CD14-positive monocyte (primary cell): Measurements from ENCODE around the gene TMEM214. TPM values are rescaled to one million over a fixed set of nuclear protein-coding genes. Genes with fewer than 3 reads are reported as not detected.
A peak's percentile ranks its signal among the peaks of the same experiment; 100 is the strongest.

Experiments
- DNase-seq, 3 donors: peaks; one replicate each; pipeline ENCODE4 v3.0.0-alpha.2; 2011 to 2022
- H2AFZ ChIP-seq: 2 replicates; pipeline ENCODE4 v1.6.0; 2012; ENCODE audit warnings: mild to moderate bottlenecking, low read depth, low read length, inconsistent platforms; ENCODE audit not compliant: insufficient read depth, poor library complexity, severe bottlenecking
- H3K27ac ChIP-seq, 2 donors: 1 replicate in 1 of 2; 2 replicates in 1 of 2; pipeline ENCODE4 v1.5.1; 2012 to 2013; ENCODE audit warnings: low read length in 2 of 2, control low read depth in 1 of 2, inconsistent platforms in 1 of 2, low read depth in 1 of 2, mild to moderate bottlenecking in 1 of 2
- H3K27me3 ChIP-seq, 2 donors: one replicate each; pipeline versions ENCODE4 v1.6.0 to v1.6.1; 2011 to 2013; ENCODE audit warnings: low read length in 2 of 2; ENCODE audit not compliant: control insufficient read depth in 2 of 2, insufficient read depth in 2 of 2
- H3K36me3 ChIP-seq, 2 donors: replicated peaks in 1 of 2; 1 replicate in 1 of 2; 2 replicates in 1 of 2; pipeline versions ENCODE4 v1.5.1 to v1.6.1; 2012 to 2013; ENCODE audit warnings: low read length in 2 of 2, control low read depth in 1 of 2, inconsistent platforms in 1 of 2, mild to moderate bottlenecking in 1 of 2; ENCODE audit not compliant: insufficient read depth in 2 of 2, control insufficient read depth in 1 of 2
- H3K4me1 ChIP-seq, 2 donors: 1 replicate in 1 of 2; 2 replicates in 1 of 2; pipeline versions ENCODE4 v1.5.1 to v1.6.1; 2012 to 2013; ENCODE audit warnings: low read length in 2 of 2, control low read depth in 1 of 2, inconsistent platforms in 1 of 2, mild to moderate bottlenecking in 1 of 2, moderate library complexity in 1 of 2; ENCODE audit not compliant: insufficient read depth in 2 of 2, control insufficient read depth in 1 of 2
- H3K4me2 ChIP-seq: replicated peaks from 2 replicates; pipeline ENCODE3; 2012; ENCODE audit warnings: low read length, moderate library complexity, mild to moderate bottlenecking; ENCODE audit not compliant: poor library complexity, severe bottlenecking; ENCODE audit errors: extremely low read depth
- H3K4me3 ChIP-seq, 3 experiments: fragments of 200-600 bp in 1 of 3; sonication (generic) in 1 of 3; replicated peaks in 1 of 3; 1 replicate in 2 of 3; 2 replicates in 1 of 3; pipeline ENCODE4 v1.5.1; 2011 to 2013; ENCODE audit warnings: low read length in 3 of 3, mild to moderate bottlenecking in 3 of 3, control low read depth in 2 of 3, low read depth in 2 of 3, inconsistent platforms in 1 of 3, moderate library complexity in 1 of 3
- H3K79me2 ChIP-seq: 2 replicates; pipeline ENCODE4 v1.6.0; 2012; ENCODE audit warnings: mild to moderate bottlenecking, control low read depth, inconsistent platforms, low read length, moderate library complexity; ENCODE audit not compliant: insufficient read depth
- H3K9ac ChIP-seq: 2 replicates; pipeline ENCODE4 v1.6.0; 2017; ENCODE audit warnings: low read length, mild to moderate bottlenecking; ENCODE audit not compliant: insufficient read depth, poor library complexity, severe bottlenecking
- H3K9me3 ChIP-seq, 2 donors: replicated peaks in 1 of 2; 1 replicate in 1 of 2; 2 replicates in 1 of 2; pipeline versions ENCODE4 v1.5.1 to v1.6.1; 2012 to 2013; ENCODE audit warnings: low read length in 2 of 2, control low read depth in 1 of 2; ENCODE audit not compliant: control insufficient read depth in 1 of 2, insufficient read depth in 1 of 2
- H4K20me1 ChIP-seq: 2 replicates; pipeline ENCODE4 v1.6.0; 2012; ENCODE audit warnings: mild to moderate bottlenecking, low read length, control low read depth, moderate library complexity; ENCODE audit not compliant: insufficient read depth
- H3K27ac Mint-ChIP-seq, 7 donors: one replicate each; pipeline ENCODE4 v1.8.0; 2020; ENCODE audit warnings: mild to moderate bottlenecking in 7 of 7, mixed read lengths in 7 of 7, moderate library complexity in 6 of 7, inconsistent platforms in 2 of 7
- H3K27me3 Mint-ChIP-seq, 3 donors: one replicate each; pipeline ENCODE4 v1.8.0; 2021 to 2022; ENCODE audit warnings: low read depth in 3 of 3, mild to moderate bottlenecking in 3 of 3, mixed read lengths in 3 of 3, moderate library complexity in 3 of 3, inconsistent platforms in 1 of 3
- H3K36me3 Mint-ChIP-seq, 2 donors: one replicate each; pipeline ENCODE4 v1.8.0; 2020; ENCODE audit warnings: mixed read lengths in 2 of 2, inconsistent platforms in 1 of 2, mild to moderate bottlenecking in 1 of 2
- H3K4me1 Mint-ChIP-seq: one replicate; pipeline ENCODE4 v1.8.0; 2020; ENCODE audit warnings: mild to moderate bottlenecking, mixed read lengths
- H3K4me3 Mint-ChIP-seq, 2 donors: one replicate each; pipeline ENCODE4 v1.8.0; 2020; ENCODE audit warnings: mild to moderate bottlenecking in 2 of 2, mixed read lengths in 2 of 2, moderate library complexity in 1 of 2
- H3K9me3 Mint-ChIP-seq, 7 donors: one replicate each; pipeline ENCODE4 v1.8.0; 2020 to 2022; ENCODE audit warnings: mixed read lengths in 7 of 7, mild to moderate bottlenecking in 6 of 7, moderate library complexity in 6 of 7, inconsistent platforms in 2 of 7
- CTCF ChIP-seq: fragments of 200-600 bp; IDR thresholded peaks from one replicate; pipeline ENCODE4 v1.8.0; 2022; ENCODE audit warnings: antibody characterized with exemption, mild to moderate bottlenecking
- WGBS: methylation state at CpG from one replicate; pipeline ENCODE4 v1.1.5; 2013; ENCODE audit warnings: missing lambda C conversion rate; ENCODE audit not compliant: insufficient coverage; 5-methylcytosine and 5-hydroxymethylcytosine counted together
- intact Hi-C, 2 donors: fragments of 100-400 bp; cut with micrococcal nuclease; formaldehyde crosslinking; loops; one replicate each; pipeline versions ENCODE4 v1.15.0 to v1.15.1; 2023
- polyA plus RNA-seq, 3 donors: library from polyadenylated mRNA; depleted of rRNA in 1 of 3; unstranded in 2 of 3; stranded (reverse) in 1 of 3; fragments of 300-500 nt in 2 of 3; fragments of >200 nt in 1 of 3; fragmentation: Illumina TruSeq in 2 of 3; gene quantifications; 1 replicate in 2 of 3; 2 replicates in 1 of 3; pipeline ENCODE4 v1.2.3, GENCODE V29; 2012 to 2021

TMEM214 gene
- polyA plus RNA-seq, 3 donors, result 18.3 to 61.7 (median 26.9) TPM

GRCh38 chr2:26988058-26988860, 44.5 kb upstream of the TMEM214 start:
- 94% methylated on average over 3 of the region's 4 CpGs for WGBS
- H3K36me3 Mint-ChIP-seq, result no peaks in the 10 kb centered on the region

GRCh38 chr2:26989156-26989555, 43.6 kb upstream of the TMEM214 start:
- H3K36me3 ChIP-seq, result no peaks in the 10 kb centered on the region
- Mint-ChIP-seq H3K27me3 (peaks cover 2 to 4% (median 4%) of the 10 kb centered on the region in 3 donors), H3K27ac (no peak overlapping the region), H3K9me3 (peaks cover 0 to 2% (median 0%) of the 10 kb centered on the region in 7 donors), H3K36me3 (no peaks in the 10 kb centered on the region), H3K4me3 (no peak overlapping the region), H3K4me1 (no peaks in the 10 kb centered on the region)
- no peak for DNase-seq
- intact Hi-C loops, result no loop called here
- H3K79me2 ChIP-seq, result no peaks in the 10 kb centered on the region
- H3K9me3 ChIP-seq, result no peaks in the 10 kb centered on the region
- H3K4me1 ChIP-seq, result no peaks in the 10 kb centered on the region
- no peak overlapping the region for H3K4me2 ChIP-seq
- H3K27me3 ChIP-seq, result no peaks in the 10 kb centered on the region
- 94% methylated on average over 7 of the region's 8 CpGs for WGBS
- H3K4me3 ChIP-seq, result no peak overlapping the region
- no peak overlapping the region for H2AFZ ChIP-seq
- H3K9ac ChIP-seq, result no peak overlapping the region
- H3K27ac ChIP-seq, result no peak overlapping the region
- no peaks in the 10 kb centered on the region for H4K20me1 ChIP-seq
- no peak for TF ChIP-seq CTCF

More at GRCh38 chr2:26988058-26988860, 44.5 kb upstream of the TMEM214 start:
- H3K4me1 Mint-ChIP-seq, result no peaks in the 10 kb centered on the region
- H3K4me3 Mint-ChIP-seq, result no peak overlapping the region
- Histone ChIP-seq H3K4me2 (no peak overlapping the region), H3K4me3 (no peak overlapping the region), H3K9ac (no peak overlapping the region), H3K36me3 (no peaks in the 10 kb centered on the region), H3K79me2 (no peaks in the 10 kb centered on the region), H3K9me3 (no peaks in the 10 kb centered on the region), H3K27ac (no peak overlapping the region), H3K4me1 (no peaks in the 10 kb centered on the region), H3K27me3 (no peaks in the 10 kb centered on the region), H4K20me1 (no peaks in the 10 kb centered on the region), H2AFZ (no peak overlapping the region)
- H3K27me3 Mint-ChIP-seq, result peaks cover 2 to 5% (median 4%) of the 10 kb centered on the region in 3 donors
- no peak overlapping the region for H3K27ac Mint-ChIP-seq
- peaks cover 0 to under 1% (median 0%) of the 10 kb centered on the region in 7 donors for H3K9me3 Mint-ChIP-seq
- TF ChIP-seq CTCF, result no peak
- DNase-seq, result peak in 1 of 3 donors; percentile 10
- intact Hi-C loops, result no loop called here
